Endothelial cell of umbilical vein (primary cell): ENCODE measurements around the gene C22orf39. TPM values are rescaled to one million over a fixed set of nuclear protein-coding genes. Genes with fewer than 3 reads are reported as not detected.

Experiments used
- BruUV-seq: library from RNA; stranded (reverse); fragments of 400-500 nt; replicated peaks from 2 replicates; lab custom pipeline; 2021; lab: Mats Ljungman, UMichigan
- CTCF ChIA-PET: fragments of 300-600, 350-600 bp; sonication (Branson Sonifier 250); formaldehyde crosslinking; loops from one replicate; lab custom pipeline; 2021; ENCODE audit warnings: antibody characterized with exemption, inconsistent platforms; lab: Charles Lee
- POLR2A ChIA-PET: fragments of 300-600, 350-600 bp; sonication (Branson Sonifier 250); formaldehyde crosslinking; loops from one replicate; lab custom pipeline; 2021; ENCODE audit warnings: antibody characterized with exemption, inconsistent platforms; lab: Charles Lee
- DNase-seq: peaks from one replicate; pipeline ENCODE4 v3.0.0-alpha.2; 2011; ENCODE audit warnings: low read depth, low spot score
- FAIRE-seq: peaks from 2 replicates; lab custom pipeline; 2011; peaks lifted over from hg19 to GRCh38; lab: Jason Lieb, UNC
- H2AFZ ChIP-seq: 2 replicates; pipeline ENCODE4 v1.6.0; 2012; ENCODE audit warnings: low read depth, low read length, control low read depth, inconsistent platforms
- H3K27ac ChIP-seq: 2 replicates; pipeline ENCODE4 v1.5.1; 2011; ENCODE audit warnings: low read depth, mild to moderate bottlenecking, control low read depth, low read length, moderate library complexity; ENCODE audit not compliant: insufficient read depth
- H3K27me3 ChIP-seq, 2 experiments: 2 replicates each; pipeline versions ENCODE4 v1.6.0 to v1.6.1; 2011; ENCODE audit warnings: low read length in 2 of 2, mixed read lengths in 1 of 2; ENCODE audit not compliant: control insufficient read depth in 2 of 2, insufficient read depth in 2 of 2
- H3K36me3 ChIP-seq, 2 experiments: 2 replicates in 1 of 2; 3 replicates in 1 of 2; pipeline ENCODE4 v1.5.1; 2011; ENCODE audit warnings: low read length in 2 of 2, mild to moderate bottlenecking in 1 of 2, moderate library complexity in 1 of 2; ENCODE audit not compliant: control insufficient read depth in 2 of 2, insufficient read depth in 2 of 2; ENCODE audit errors: extremely low read depth in 1 of 2
- H3K4me1 ChIP-seq: 3 replicates; pipeline ENCODE4 v1.5.1; 2011; ENCODE audit warnings: mild to moderate bottlenecking, low read length; ENCODE audit not compliant: control insufficient read depth, insufficient read depth; ENCODE audit errors: extremely low read depth
- H3K4me2 ChIP-seq: 2 replicates; pipeline ENCODE4 v1.6.1; 2011; ENCODE audit warnings: low read length, control low read depth, mixed read lengths; ENCODE audit not compliant: insufficient read depth
- H3K4me3 ChIP-seq, 3 experiments: fragments of 200-600 bp in 1 of 3; sonication (generic), shearing (Covaris generic) in 1 of 3; replicated peaks in 1 of 3; 2 replicates each; pipeline ENCODE4 v1.5.1; 2011 to 2016; ENCODE audit warnings: control low read depth in 3 of 3, low read length in 3 of 3, mild to moderate bottlenecking in 2 of 3, inconsistent platforms in 1 of 3, low read depth in 1 of 3, moderate library complexity in 1 of 3; ENCODE audit not compliant: insufficient read depth in 1 of 3
- H3K79me2 ChIP-seq: 2 replicates; pipeline ENCODE4 v1.6.0; 2012; ENCODE audit warnings: low read length, inconsistent platforms; ENCODE audit not compliant: control insufficient read depth, insufficient read depth
- H3K9ac ChIP-seq: replicated peaks from 2 replicates; pipeline ENCODE3; 2011; ENCODE audit warnings: low read length, control low read depth; ENCODE audit not compliant: insufficient read depth; ENCODE audit errors: extremely low read depth
- H3K9me1 ChIP-seq: replicated peaks from 3 replicates; pipeline ENCODE4 v1.6.0; 2011; ENCODE audit warnings: mild to moderate bottlenecking, low read length; ENCODE audit not compliant: control insufficient read depth, insufficient read depth; ENCODE audit errors: extremely low read depth
- H3K9me3 ChIP-seq: replicated peaks from 2 replicates; pipeline ENCODE4 v1.5.1; 2012; ENCODE audit warnings: low read length, inconsistent platforms; ENCODE audit not compliant: control insufficient read depth, insufficient read depth
- H4K20me1 ChIP-seq: replicated peaks from 2 replicates; pipeline ENCODE3; 2011; ENCODE audit warnings: mild to moderate bottlenecking, low read length; ENCODE audit not compliant: control insufficient read depth, insufficient read depth; ENCODE audit errors: extremely low read depth
- CTCF ChIP-seq, 2 donors: IDR thresholded peaks; 1 replicate in 1 of 2; 2 replicates in 1 of 2; pipeline ENCODE4 v1.5.1; 2011; ENCODE audit warnings: low read length in 2 of 2, mild to moderate bottlenecking in 2 of 2, moderate library complexity in 2 of 2, control low read depth in 1 of 2, inconsistent platforms in 1 of 2, low read depth in 1 of 2; ENCODE audit not compliant: insufficient read depth in 1 of 2; ENCODE audit errors: extremely low read depth in 1 of 2
- EZH2 ChIP-seq: IDR thresholded peaks from 2 replicates; pipeline ENCODE4 v1.6.1; 2012; ENCODE audit warnings: borderline replicate concordance, low read depth, mild to moderate bottlenecking, moderate library complexity, low read length, inconsistent platforms; ENCODE audit not compliant: severe bottlenecking
- FOS ChIP-seq: IDR thresholded peaks from 2 replicates; pipeline ENCODE4 v1.6.1; 2011; ENCODE audit warnings: mild to moderate bottlenecking, low read length, moderate library complexity, borderline replicate concordance; ENCODE audit not compliant: insufficient read depth
- GATA2 ChIP-seq: IDR thresholded peaks from 2 replicates; pipeline ENCODE4 v1.7.0; 2011; ENCODE audit warnings: low read depth, mild to moderate bottlenecking, moderate library complexity, mixed read lengths, low read length; ENCODE audit not compliant: insufficient read length, insufficient read depth
- JUN ChIP-seq: IDR thresholded peaks from 2 replicates; pipeline ENCODE4 v1.6.1; 2011; ENCODE audit warnings: borderline replicate concordance, low read depth; ENCODE audit not compliant: insufficient read length, insufficient read depth
- MYC ChIP-seq: IDR thresholded peaks from one replicate; pipeline ENCODE4 v1.6.1; 2011; ENCODE audit warnings: mild to moderate bottlenecking, low read depth, low read length
- POLR2A ChIP-seq: IDR thresholded peaks from 2 replicates; pipeline ENCODE4 v1.6.1; 2012; ENCODE audit warnings: low read depth, mild to moderate bottlenecking, control low read depth, low read length
- POLR2AphosphoS5 ChIP-seq: IDR thresholded peaks from 2 replicates; pipeline ENCODE4 v1.6.1; 2012; ENCODE audit warnings: low read depth, mild to moderate bottlenecking, control low read depth, low read length, moderate library complexity; ENCODE audit not compliant: insufficient read depth
- dilution Hi-C: fragments of 300-500 bp; cut with MboI; formaldehyde crosslinking; loops from one replicate; pipeline ENCODE4 v1.15.0; 2019; ENCODE audit warnings: low sequenced_read_pairs; ENCODE audit not compliant: extremely low pct_ligation_motif_present
- intact Hi-C: fragments of 100-400 bp; cut with micrococcal nuclease; formaldehyde crosslinking; loops from one replicate; pipeline ENCODE4 v1.10.0; 2022
- polyA plus RNA-seq, 4 experiments: library from polyadenylated mRNA; depleted of rRNA in 3 of 4; stranded (reverse) in 3 of 4; unstranded in 1 of 4; fragments of >200 nt; gene quantifications; 2 replicates each; pipeline versions ENCODE4 v1.2.1 to v1.2.3, GENCODE V29; 2011 to 2012; ENCODE audit warnings: missing spikeins in 1 of 4
- total RNA-seq: library from RNA; stranded (reverse); gene quantifications from 2 replicates; pipeline ENCODE4 v1.2.3, GENCODE V29; 2021
- TF ChIP-seq, protein P1 (sequence below): IDR thresholded peaks from 2 replicates; pipeline ENCODE4 v1.6.1; 2011; ENCODE audit not compliant: insufficient read depth, insufficient read length

Gene C22orf39
- total and polyA plus RNA-seq, 2 donors (not counting 3 experiments of a cell fraction or from before 2014, with no cell fraction given) = 26.1 to 28.0 TPM

DNA sequence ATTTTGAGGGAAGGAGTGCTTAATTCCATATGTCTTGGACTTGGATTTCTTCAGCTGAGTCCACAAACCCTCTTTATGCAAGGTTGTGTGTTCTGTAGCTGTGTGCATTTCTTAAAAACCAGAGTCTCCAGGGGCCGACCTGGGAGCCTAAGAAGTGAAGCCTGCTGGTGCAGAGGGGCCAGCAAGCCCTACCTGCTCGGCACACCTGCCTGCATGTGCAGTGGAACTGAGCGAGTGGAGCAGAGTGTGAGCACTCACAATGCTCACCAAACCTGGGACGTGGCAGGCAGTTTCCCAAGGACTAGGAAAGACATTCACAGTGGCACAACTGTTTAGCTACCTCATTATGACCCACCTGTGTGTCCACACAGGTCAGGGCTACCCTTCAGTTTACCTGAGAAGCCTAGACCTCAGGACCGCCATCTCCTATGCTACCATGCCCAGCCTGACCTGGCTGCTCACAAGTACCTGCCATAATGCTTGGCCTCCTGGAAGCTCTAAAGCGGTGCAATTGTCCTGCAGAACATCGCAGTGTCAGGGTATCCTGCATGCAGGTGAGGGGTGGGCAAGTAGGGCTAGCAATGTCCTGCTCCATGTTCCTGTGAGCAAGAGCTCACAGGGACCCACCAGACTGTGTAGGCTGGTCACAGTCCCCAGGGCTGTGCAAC is 3.8 kb downstream of the C22orf39 start:
- Histone ChIP-seq H3K9me1 (no peaks in the 10 kb centered on the region), H2AFZ (no peak overlapping the region), H3K4me2 (no peak overlapping the region), H3K27me3 (no peaks in the 10 kb centered on the region), H3K27ac (no peak overlapping the region), H3K9me3 (no peaks in the 10 kb centered on the region), H3K79me2 (peaks cover 56% of the 10 kb centered on the region), H3K4me1 (peaks cover 11% of the 10 kb centered on the region), H4K20me1 (no peaks in the 10 kb centered on the region), H3K4me3 (no peak overlapping the region), H3K9ac (no peak overlapping the region), H3K36me3 (peaks cover 0 to 12% of the 10 kb centered on the region in 2 experiments)
- dilution Hi-C loops = no loop called here
- TF ChIP-seq JUN (no peak), POLR2A (no peak), POLR2AphosphoS5 (no peak), CTCF (IDR thresholded peaks at IDR 0.05; ENCODE audit: extremely low read depth in 1 of 2, insufficient read depth in 1 of 2, low read depth in 1 of 2, low read length in 2 of 2) (no peak), EZH2 (no peak), GATA2 (no peak), MYC (no peak), FOS (no peak)
- TF ChIP-seq, protein P1, sequence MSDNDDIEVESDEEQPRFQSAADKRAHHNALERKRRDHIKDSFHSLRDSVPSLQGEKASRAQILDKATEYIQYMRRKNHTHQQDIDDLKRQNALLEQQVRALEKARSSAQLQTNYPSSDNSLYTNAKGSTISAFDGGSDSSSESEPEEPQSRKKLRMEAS = no peak
- FAIRE-seq = no peak
- CTCF ChIA-PET = interaction anchor here (1.6 to 1.7 kb wide), 2 partner anchors 12 to 34 kb away, joined by 4 read pairs; partner anchors contain the start of genes HIRA and MRPL40
- intact Hi-C loops = no loop called here
- POLR2A ChIA-PET = interaction anchor here (1.8 kb wide), 1 partner anchor 12 kb away, joined by 6 read pairs; the partner anchor contains the start of genes HIRA and MRPL40
- no peak for DNase-seq
- no TSS peak for BruUV-seq
